HFF-Myc (cell line): ENCODE results near the gene TTC22.

Experiments used
- DNase-seq: peaks from one replicate; pipeline ENCODE4 v3.0.0-alpha.2; 2011; ENCODE audit warnings: low read depth; ENCODE audit errors: extremely low read depth
- H3K4me3 ChIP-seq: replicated peaks from 2 replicates; pipeline ENCODE4 v1.5.1; 2011; ENCODE audit warnings: low read depth, mild to moderate bottlenecking, control low read depth, low read length
- TF ChIP-seq, protein P1 (sequence below): IDR thresholded peaks from 2 replicates; pipeline ENCODE4 v1.5.1; 2012; ENCODE audit warnings: mild to moderate bottlenecking, low read depth, low read length, control low read depth; ENCODE audit errors: missing control alignments

Gene TTC22

DNA sequence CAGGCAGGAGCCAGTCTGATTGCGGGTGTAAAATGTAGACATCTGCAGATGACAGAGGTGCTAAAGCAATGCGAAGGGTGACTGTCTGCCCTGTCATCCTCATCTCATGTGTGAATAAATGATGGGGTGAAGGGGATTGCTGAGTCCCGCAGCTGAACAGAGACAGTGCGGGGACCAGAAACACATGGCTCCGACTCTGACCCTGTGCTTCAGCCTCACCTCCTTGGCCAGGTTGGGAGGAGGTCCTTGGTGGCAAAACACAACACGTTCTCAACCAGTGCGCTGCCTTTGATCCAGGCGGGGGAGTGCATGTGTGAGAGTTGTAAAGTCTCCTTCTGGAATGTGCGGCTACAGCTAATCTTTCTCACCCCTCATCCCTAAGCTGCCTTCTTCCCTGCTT, 32.0 kb upstream of the TTC22 start:
- TF ChIP-seq, protein P1, sequence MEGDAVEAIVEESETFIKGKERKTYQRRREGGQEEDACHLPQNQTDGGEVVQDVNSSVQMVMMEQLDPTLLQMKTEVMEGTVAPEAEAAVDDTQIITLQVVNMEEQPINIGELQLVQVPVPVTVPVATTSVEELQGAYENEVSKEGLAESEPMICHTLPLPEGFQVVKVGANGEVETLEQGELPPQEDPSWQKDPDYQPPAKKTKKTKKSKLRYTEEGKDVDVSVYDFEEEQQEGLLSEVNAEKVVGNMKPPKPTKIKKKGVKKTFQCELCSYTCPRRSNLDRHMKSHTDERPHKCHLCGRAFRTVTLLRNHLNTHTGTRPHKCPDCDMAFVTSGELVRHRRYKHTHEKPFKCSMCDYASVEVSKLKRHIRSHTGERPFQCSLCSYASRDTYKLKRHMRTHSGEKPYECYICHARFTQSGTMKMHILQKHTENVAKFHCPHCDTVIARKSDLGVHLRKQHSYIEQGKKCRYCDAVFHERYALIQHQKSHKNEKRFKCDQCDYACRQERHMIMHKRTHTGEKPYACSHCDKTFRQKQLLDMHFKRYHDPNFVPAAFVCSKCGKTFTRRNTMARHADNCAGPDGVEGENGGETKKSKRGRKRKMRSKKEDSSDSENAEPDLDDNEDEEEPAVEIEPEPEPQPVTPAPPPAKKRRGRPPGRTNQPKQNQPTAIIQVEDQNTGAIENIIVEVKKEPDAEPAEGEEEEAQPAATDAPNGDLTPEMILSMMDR, result no peak
- no peak for DNase-seq
- no peak overlapping the region for H3K4me3 ChIP-seq

DNA sequence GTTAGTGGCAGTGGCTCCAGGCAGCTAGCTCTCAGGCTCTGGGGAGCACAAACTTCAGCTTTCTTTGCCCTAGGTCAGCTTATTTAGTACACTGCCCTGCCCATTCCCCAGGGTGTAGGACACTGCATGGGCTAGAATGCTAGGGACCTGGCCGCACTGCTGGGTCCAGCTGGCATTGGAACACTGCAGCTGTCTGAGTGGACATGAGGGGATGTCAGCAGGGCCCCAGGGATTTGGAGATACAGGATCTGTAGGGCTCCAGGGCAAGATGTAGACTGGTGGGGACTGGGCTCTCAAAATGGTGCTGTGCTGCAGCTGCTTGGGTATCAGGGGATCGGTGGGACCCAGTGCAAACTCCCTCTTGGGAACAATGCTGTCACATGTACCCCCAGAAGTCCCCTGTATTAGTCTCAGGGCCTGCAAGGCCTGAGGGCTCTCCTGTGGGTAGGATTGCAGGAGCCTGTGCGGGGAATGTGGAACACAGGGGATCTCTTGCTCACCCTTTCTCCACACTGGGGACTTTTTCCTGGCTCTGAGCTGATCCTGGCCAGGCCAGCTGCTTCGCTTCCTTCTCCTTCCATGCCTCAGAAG, 25.2 kb upstream of the TTC22 start:
- no peak for DNase-seq
- TF ChIP-seq, protein P1, result no peak
- H3K4me3 ChIP-seq, result no peak overlapping the region

DNA sequence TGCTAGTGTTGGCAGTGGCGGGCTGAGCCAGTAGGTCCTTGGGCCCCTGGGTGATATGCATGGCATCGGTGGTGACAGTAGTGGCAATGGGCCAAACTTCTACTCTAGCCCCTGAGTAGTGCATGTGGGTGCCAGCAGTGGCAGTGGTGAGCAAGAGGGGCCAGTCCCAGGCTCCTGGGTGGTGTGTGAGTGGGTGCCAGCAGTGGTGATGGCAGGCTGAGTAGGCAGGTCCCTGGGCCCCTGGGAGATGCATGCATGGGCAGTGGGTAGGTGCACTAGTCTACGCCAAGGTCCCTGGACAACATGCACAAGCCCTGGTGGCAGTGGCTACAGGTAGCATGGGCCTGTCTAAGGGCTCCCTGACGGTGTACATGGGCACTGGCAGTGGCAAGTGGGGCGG, 24.6 kb upstream of the TTC22 start:
- no peak for DNase-seq
- TF ChIP-seq, protein P1, result no peak

DNA sequence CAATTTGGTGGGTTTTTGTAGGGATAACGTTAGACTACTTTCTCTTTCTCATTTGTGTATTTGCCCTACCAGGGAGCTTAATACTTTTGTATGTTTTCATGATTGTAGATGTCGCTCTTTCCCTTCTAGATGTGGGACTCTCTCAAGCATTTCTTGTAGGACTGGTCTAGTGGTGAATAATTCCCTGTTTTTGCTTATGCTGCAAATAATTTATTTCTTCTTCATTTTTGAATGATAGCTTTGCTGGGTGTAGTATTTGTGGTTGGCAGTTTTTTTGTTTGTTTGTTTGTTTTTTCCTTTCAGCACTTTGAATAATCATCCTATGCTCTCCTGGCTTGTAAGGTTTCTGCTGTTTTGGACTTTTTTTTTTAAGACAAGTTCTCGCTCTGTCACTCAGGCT, 22.5 kb upstream of the TTC22 start:
- DNase-seq, result no peak
- no peak overlapping the region for H3K4me3 ChIP-seq
- TF ChIP-seq, protein P1, result no peak

More for the DNA sequence above, 24.6 kb upstream of the TTC22 start:
- no peak overlapping the region for H3K4me3 ChIP-seq

DNA sequence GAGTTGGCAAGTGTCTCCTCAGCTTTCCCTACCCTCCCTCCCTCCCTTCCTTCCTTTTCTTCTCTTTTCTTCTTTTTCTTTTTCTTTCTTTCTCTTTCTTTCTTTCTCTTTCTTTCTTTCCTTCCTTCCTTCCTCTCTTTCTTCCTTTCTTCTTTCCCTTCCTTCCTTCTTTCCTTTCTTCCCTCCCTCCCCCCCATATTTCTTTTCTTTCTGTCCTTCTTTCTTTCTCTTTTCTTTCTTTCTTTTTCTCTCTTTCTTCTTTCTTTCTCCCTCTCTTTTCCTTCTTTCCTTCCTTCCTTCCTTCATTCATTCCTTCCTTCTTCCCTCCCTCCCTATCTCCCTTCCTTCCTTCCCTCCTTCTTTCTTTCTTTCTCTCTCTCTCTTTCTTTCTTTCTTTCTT, 18.6 kb upstream of the TTC22 start:
- no peak for DNase-seq
- TF ChIP-seq, protein P1, result no peak
- H3K4me3 ChIP-seq, result no peak overlapping the region

DNA sequence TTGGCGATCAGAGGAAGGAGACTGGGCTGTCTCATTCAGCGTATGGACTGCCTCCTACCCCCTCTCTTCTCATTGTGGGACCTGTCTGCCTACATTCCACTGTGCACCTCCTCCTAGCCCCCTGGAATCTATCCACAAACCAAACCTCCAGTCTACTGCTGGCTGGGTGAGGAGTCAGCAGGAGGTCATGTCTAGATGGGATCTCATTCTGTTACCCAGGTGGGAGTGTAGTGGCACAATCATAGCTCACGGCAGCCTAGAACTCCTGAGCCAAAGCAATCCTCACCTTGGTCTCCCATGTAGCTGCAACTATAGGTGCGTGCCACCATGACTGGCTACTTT, 18.0 kb upstream of the TTC22 start:
- H3K4me3 ChIP-seq, result no peak overlapping the region
- DNase-seq, result no peak
- TF ChIP-seq, protein P1, result no peak

DNA sequence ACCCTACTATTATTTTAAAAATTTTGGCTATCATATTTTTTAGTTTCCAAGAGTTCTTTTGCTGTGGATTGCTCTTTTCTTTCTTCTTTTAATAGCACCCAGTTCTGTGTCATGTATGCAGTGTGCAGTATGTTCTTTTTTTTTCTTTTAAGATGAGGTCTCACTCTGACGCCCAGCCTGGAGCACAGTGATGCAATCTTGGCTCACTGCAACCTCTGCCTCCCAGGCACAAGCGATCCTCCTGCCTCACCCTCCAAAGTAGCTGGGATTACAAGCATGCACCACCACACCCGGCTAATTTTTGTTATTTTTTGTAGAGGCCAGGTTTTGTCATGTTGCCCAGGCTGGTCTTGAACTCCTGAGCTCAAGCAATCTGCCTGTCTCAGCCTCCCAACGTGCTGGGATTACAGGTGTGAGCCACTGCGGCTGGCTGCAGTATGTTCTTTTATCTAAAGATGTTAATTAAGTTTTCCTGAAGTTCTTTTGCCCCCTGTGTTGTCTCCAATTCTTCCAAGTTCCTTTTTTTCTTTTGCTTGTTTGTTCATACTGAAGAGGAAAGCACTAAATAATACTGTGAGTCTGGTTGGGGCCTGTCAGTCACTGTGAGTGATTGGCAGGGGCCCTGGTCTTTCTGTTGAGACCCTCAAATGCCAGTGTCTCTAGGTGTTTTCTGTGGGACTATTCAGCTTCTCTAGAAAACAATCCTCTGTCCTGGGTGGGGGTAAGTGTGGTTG, 17.5 kb upstream of the TTC22 start:
- no peak for DNase-seq
- TF ChIP-seq, protein P1, result no peak
- H3K4me3 ChIP-seq, result no peak overlapping the region
